Measurements from ENCODE around the gene HSPD1. TPM values are rescaled to one million over a fixed set of nuclear protein-coding genes. Genes with fewer than 3 reads are reported as not detected.

Gene HSPD1
- total RNA-seq, 4 donors from 2014 or later, result 82.0 to 104 (median 88.2) TPM

Other genes with a start within 250 kb of the HSPD1 start
- 1 to 10 TPM; 1.8 to 6.3 (median 3.0) TPM for gene ANKRD44, start 189.1 kb downstream of the HSPD1 start, total RNA-seq
- gene SF3B1, start 64.8 kb downstream of the HSPD1 start, total RNA-seq, result 100 to 1,000 TPM; 137 to 297 (median 158) TPM
- gene COQ10B, start 46.3 kb downstream of the HSPD1 start, total RNA-seq, result 10 to 100 TPM in 2 of 4 donors, 1 to 10 TPM in 2; 7.4 to 21.5 (median 13.7) TPM
- gene HSPE1, start 539 bp upstream of the HSPD1 start, total RNA-seq, result 100 to 1,000 TPM in 1 of 4 donors, 10 to 100 TPM in 3; 43.2 to 122 (median 88.0) TPM
- 10 to 100 TPM; 29.3 to 41.3 (median 38.2) TPM for gene MOB4, start 16.2 kb upstream of the HSPD1 start, total RNA-seq
- gene RFTN2, start 175.7 kb upstream of the HSPD1 start, total RNA-seq, result 1 to 10 TPM; 1.1 to 6.3 (median 3.2) TPM
- 1 to 10 TPM; 3.4 to 8.9 (median 7.7) TPM for gene MARS2, start 205.5 kb upstream of the HSPD1 start, total RNA-seq